ENCODE data around the gene CCDC171. TPM values are rescaled to one million over a fixed set of nuclear protein-coding genes. Genes with fewer than 3 reads are reported as not detected.

The CCDC171 gene
- total and polyA plus RNA-seq, 10 of the 15 experiments (the other 5 are each of a cell fraction or from before 2014, with no cell fraction given), result 1.00 to 7.2 (median 2.8) TPM

- TF ChIP-seq YY1 (IDR thresholded peaks at IDR 0.05; ENCODE audit: low read depth, low read length) (no peak), ZZZ3 (IDR thresholded peaks at IDR 0.05; ENCODE audit: control insufficient read depth, insufficient read length, low read depth) (no peak), HSF1 (IDR thresholded peaks at IDR 0.05; ENCODE audit: low read depth, low read length) (no peak)
- TF ChIP-seq, protein P1, sequence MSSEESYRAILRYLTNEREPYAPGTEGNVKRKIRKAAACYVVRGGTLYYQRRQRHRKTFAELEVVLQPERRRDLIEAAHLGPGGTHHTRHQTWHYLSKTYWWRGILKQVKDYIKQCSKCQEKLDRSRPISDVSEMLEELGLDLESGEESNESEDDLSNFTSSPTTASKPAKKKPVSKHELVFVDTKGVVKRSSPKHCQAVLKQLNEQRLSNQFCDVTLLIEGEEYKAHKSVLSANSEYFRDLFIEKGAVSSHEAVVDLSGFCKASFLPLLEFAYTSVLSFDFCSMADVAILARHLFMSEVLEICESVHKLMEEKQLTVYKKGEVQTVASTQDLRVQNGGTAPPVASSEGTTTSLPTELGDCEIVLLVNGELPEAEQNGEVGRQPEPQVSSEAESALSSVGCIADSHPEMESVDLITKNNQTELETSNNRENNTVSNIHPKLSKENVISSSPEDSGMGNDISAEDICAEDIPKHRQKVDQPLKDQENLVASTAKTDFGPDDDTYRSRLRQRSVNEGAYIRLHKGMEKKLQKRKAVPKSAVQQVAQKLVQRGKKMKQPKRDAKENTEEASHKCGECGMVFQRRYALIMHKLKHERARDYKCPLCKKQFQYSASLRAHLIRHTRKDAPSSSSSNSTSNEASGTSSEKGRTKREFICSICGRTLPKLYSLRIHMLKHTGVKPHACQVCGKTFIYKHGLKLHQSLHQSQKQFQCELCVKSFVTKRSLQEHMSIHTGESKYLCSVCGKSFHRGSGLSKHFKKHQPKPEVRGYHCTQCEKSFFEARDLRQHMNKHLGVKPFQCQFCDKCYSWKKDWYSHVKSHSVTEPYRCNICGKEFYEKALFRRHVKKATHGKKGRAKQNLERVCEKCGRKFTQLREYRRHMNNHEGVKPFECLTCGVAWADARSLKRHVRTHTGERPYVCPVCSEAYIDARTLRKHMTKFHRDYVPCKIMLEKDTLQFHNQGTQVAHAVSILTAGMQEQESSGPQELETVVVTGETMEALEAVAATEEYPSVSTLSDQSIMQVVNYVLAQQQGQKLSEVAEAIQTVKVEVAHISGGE (CRISPR knock-in tag; IDR thresholded peaks at IDR 0.05), result no peak
Measured at GRCh38 chr9:15909297-15909696, 356.5 kb downstream of the CCDC171 start (continued).

GRCh38 chr9:15915711-15916110, 362.9 kb downstream of the CCDC171 start:
- no peak overlapping the region for H3K9ac ChIP-seq (ENCODE audit: control insufficient read depth, insufficient read depth, low read length)
- no peak overlapping the region for H3K27ac ChIP-seq (ENCODE audit: control insufficient read depth, insufficient read depth)
- SMC1A ChIA-PET (ENCODE audit: uncharacterized antibody, unreplicated experiment), result no interaction called here
- POLR2A ChIA-PET, result no interaction called here
- intact Hi-C loops (cut with micrococcal nuclease; ENCODE audit: unreplicated experiment) (no loop called here), in situ Hi-C loops (cut with MboI) (no loop called here)
- no peaks in the 10 kb centered on the region for H3K4me1 ChIP-seq (ENCODE audit: control insufficient read depth, insufficient read depth, low read length)
- FAIRE-seq (no peak), ATAC-seq (no peak), DNase-seq (ENCODE audit: low read depth, low spot score) (no peak)
- CTCF ChIA-PET, result no interaction called here
- no peak overlapping the region for H3K4me3 ChIP-seq
- no peaks in the 10 kb centered on the region for H4K20me1 ChIP-seq (ENCODE audit: control insufficient read depth, insufficient read depth)
- no peak overlapping the region for H2AFZ ChIP-seq (ENCODE audit: control insufficient read depth, low read depth, low read length)
- BruUV-seq (replicated peaks), result no TSS peak
- H3K4me2 ChIP-seq (ENCODE audit: control insufficient read depth, insufficient read depth), result no peak overlapping the region
- RAD21 ChIA-PET (ENCODE audit: unreplicated experiment), result no interaction called here
- no peaks in the 10 kb centered on the region for H3K79me2 ChIP-seq (ENCODE audit: control insufficient read depth, insufficient read depth, low read length)
- no peaks in the 10 kb centered on the region for H3K9me3 ChIP-seq (replicated peaks; ENCODE audit: control insufficient read depth, insufficient read depth, low read length)
- H3K36me3 ChIP-seq (ENCODE audit: control insufficient read depth in 2 of 2, insufficient read depth in 2 of 2, low read length in 1 of 2), result no peaks in the 10 kb centered on the region
- H3K27me3 ChIP-seq (replicated peaks in 1 of 2; ENCODE audit: control insufficient read depth in 2 of 2, insufficient read depth in 2 of 2, low read length in 1 of 2), result no peaks in the 10 kb centered on the region
- no peak for TF ChIP-seq ZZZ3 (IDR thresholded peaks at IDR 0.05; ENCODE audit: control insufficient read depth, insufficient read length, low read depth)
- no peak for TF ChIP-seq RELB (IDR thresholded peaks at IDR 0.05; ENCODE audit: low read depth)
- TF ChIP-seq STAT1 (conservative IDR thresholded peaks at IDR 0.05), result no peak
- no peak for TF ChIP-seq ZNF622 (IDR thresholded peaks at IDR 0.05)
- no peak for TF ChIP-seq HCFC1 (IDR thresholded peaks at IDR 0.05; ENCODE audit: low read length)
- TF ChIP-seq, protein P2, sequence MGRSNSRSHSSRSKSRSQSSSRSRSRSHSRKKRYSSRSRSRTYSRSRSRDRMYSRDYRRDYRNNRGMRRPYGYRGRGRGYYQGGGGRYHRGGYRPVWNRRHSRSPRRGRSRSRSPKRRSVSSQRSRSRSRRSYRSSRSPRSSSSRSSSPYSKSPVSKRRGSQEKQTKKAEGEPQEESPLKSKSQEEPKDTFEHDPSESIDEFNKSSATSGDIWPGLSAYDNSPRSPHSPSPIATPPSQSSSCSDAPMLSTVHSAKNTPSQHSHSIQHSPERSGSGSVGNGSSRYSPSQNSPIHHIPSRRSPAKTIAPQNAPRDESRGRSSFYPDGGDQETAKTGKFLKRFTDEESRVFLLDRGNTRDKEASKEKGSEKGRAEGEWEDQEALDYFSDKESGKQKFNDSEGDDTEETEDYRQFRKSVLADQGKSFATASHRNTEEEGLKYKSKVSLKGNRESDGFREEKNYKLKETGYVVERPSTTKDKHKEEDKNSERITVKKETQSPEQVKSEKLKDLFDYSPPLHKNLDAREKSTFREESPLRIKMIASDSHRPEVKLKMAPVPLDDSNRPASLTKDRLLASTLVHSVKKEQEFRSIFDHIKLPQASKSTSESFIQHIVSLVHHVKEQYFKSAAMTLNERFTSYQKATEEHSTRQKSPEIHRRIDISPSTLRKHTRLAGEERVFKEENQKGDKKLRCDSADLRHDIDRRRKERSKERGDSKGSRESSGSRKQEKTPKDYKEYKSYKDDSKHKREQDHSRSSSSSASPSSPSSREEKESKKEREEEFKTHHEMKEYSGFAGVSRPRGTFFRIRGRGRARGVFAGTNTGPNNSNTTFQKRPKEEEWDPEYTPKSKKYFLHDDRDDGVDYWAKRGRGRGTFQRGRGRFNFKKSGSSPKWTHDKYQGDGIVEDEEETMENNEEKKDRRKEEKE (IDR thresholded peaks at IDR 0.05), result no peak
- TF ChIP-seq BACH1 (IDR thresholded peaks at IDR 0.05; ENCODE audit: borderline replicate concordance), result no peak
- no peak for TF ChIP-seq IKZF2 (IDR thresholded peaks at IDR 0.05)

All from GM12878 (cell line).